Central memory CD8-positive, alpha-beta T cell (primary cell): ENCODE results near the gene SVIL.

Experiments used
- ATAC-seq: fragments of 150-1000 bp; cut with Tn5 transposase; replicated peaks from 2 replicates; pipeline ENCODE4 v1.10.0; 2022; ENCODE audit warnings: mild to moderate bottlenecking, moderate FRiP score, moderate number of reproducible peaks; ENCODE audit not compliant: poor library complexity, severe bottlenecking; ENCODE audit errors: extremely low read depth
- DNase-seq, 2 donors: peaks; one replicate each; pipeline ENCODE4 v3.0.0; 2021; ENCODE audit warnings: low spot score in 2 of 2
- H3K27ac Mint-ChIP-seq: one replicate; pipeline ENCODE4 v1.8.0; 2022; ENCODE audit warnings: low read depth, mild to moderate bottlenecking, moderate library complexity, mixed read lengths
- H3K27me3 Mint-ChIP-seq: one replicate; pipeline ENCODE4 v1.8.0; 2022; ENCODE audit warnings: mixed read lengths
- H3K36me3 Mint-ChIP-seq: one replicate; pipeline ENCODE4 v1.8.0; 2022; ENCODE audit warnings: mild to moderate bottlenecking, moderate library complexity, mixed read lengths; ENCODE audit not compliant: insufficient read depth
- H3K4me1 Mint-ChIP-seq: one replicate; pipeline ENCODE4 v1.8.0; 2022; ENCODE audit warnings: mixed read lengths
- H3K4me3 Mint-ChIP-seq: one replicate; pipeline ENCODE4 v1.8.0; 2022; ENCODE audit warnings: mild to moderate bottlenecking, moderate library complexity, mixed read lengths
- H3K9me3 Mint-ChIP-seq: one replicate; pipeline ENCODE4 v1.8.0; 2022; ENCODE audit warnings: mixed read lengths

The SVIL gene

GRCh38 chr10:29647478-29647877, 12.7 kb upstream of the SVIL start:
- H3K9me3 Mint-ChIP-seq: no peaks in the 10 kb centered on the region
- H3K4me1 Mint-ChIP-seq: peaks cover 44% of the 10 kb centered on the region
- H3K36me3 Mint-ChIP-seq: peaks cover 4% of the 10 kb centered on the region
- peak overlapping the region; percentile 23 for H3K4me3 Mint-ChIP-seq
- H3K27me3 Mint-ChIP-seq: no peaks in the 10 kb centered on the region
- no peak overlapping the region for H3K27ac Mint-ChIP-seq
- no peak for DNase-seq
- ATAC-seq: no peak

- peak overlapping the region; percentile 23 for H3K4me3 Mint-ChIP-seq
- peaks cover 41% of the 10 kb centered on the region for H3K4me1 Mint-ChIP-seq
- H3K36me3 Mint-ChIP-seq: peaks cover 4% of the 10 kb centered on the region
- H3K27ac Mint-ChIP-seq: no peak overlapping the region
- DNase-seq: no peak
- ATAC-seq: no peak
- no peaks in the 10 kb centered on the region for H3K9me3 Mint-ChIP-seq
- H3K27me3 Mint-ChIP-seq: no peaks in the 10 kb centered on the region
Measured at GRCh38 chr10:29646960-29647461, 12.2 kb upstream of the SVIL start.

- H3K4me3 Mint-ChIP-seq: no peak overlapping the region
- DNase-seq (no peak), ATAC-seq (no peak)
- H3K36me3 Mint-ChIP-seq: peaks cover 4% of the 10 kb centered on the region
- no peak overlapping the region for H3K27ac Mint-ChIP-seq
- H3K9me3 Mint-ChIP-seq: no peaks in the 10 kb centered on the region
- H3K27me3 Mint-ChIP-seq: no peaks in the 10 kb centered on the region
- peaks cover 34% of the 10 kb centered on the region for H3K4me1 Mint-ChIP-seq
Measured at GRCh38 chr10:29646238-29646902, 11.6 kb upstream of the SVIL start.

- H3K4me3 Mint-ChIP-seq: no peak overlapping the region
- no peak overlapping the region for H3K27ac Mint-ChIP-seq
- ATAC-seq (no peak), DNase-seq (no peak)
- peaks cover 4% of the 10 kb centered on the region for H3K36me3 Mint-ChIP-seq
- no peaks in the 10 kb centered on the region for H3K27me3 Mint-ChIP-seq
- no peaks in the 10 kb centered on the region for H3K9me3 Mint-ChIP-seq
- H3K4me1 Mint-ChIP-seq: peaks cover 27% of the 10 kb centered on the region
Measured at GRCh38 chr10:29643771-29644501, 9.2 kb upstream of the SVIL start.

GRCh38 chr10:29642990-29643389, 8.2 kb upstream of the SVIL start:
- H3K4me3 Mint-ChIP-seq: no peak overlapping the region
- peaks cover 2% of the 10 kb centered on the region for H3K36me3 Mint-ChIP-seq
- H3K9me3 Mint-ChIP-seq: no peaks in the 10 kb centered on the region
- DNase-seq: no peak
- peaks cover 19% of the 10 kb centered on the region for H3K4me1 Mint-ChIP-seq
- no peak overlapping the region for H3K27ac Mint-ChIP-seq
- no peak for ATAC-seq
- no peaks in the 10 kb centered on the region for H3K27me3 Mint-ChIP-seq

GRCh38 chr10:29637537-29637936, 2.8 kb upstream of the SVIL start:
- DNase-seq (no peak), ATAC-seq (no peak)
- H3K4me1 Mint-ChIP-seq: peaks cover 37% of the 10 kb centered on the region
- H3K9me3 Mint-ChIP-seq: no peaks in the 10 kb centered on the region
- H3K27ac Mint-ChIP-seq: no peak overlapping the region
- no peaks in the 10 kb centered on the region for H3K27me3 Mint-ChIP-seq
- H3K36me3 Mint-ChIP-seq: peaks cover 6% of the 10 kb centered on the region
- no peak overlapping the region for H3K4me3 Mint-ChIP-seq

GRCh38 chr10:29636178-29636577, 1.4 kb upstream of the SVIL start:
- Mint-ChIP-seq H3K4me3 (peak overlapping the region; percentile 31), H3K4me1 (peaks cover 39% of the 10 kb centered on the region), H3K9me3 (no peaks in the 10 kb centered on the region), H3K27ac (peak overlapping the region; percentile 92), H3K36me3 (peaks cover 6% of the 10 kb centered on the region), H3K27me3 (no peaks in the 10 kb centered on the region)
- peak; percentile 60 for ATAC-seq
- no peak for DNase-seq

GRCh38 chr10:29635711-29636144, 957 bp upstream of the SVIL start:
- Mint-ChIP-seq H3K9me3 (no peaks in the 10 kb centered on the region), H3K36me3 (peaks cover 6% of the 10 kb centered on the region), H3K4me1 (peaks cover 44% of the 10 kb centered on the region), H3K27ac (peak overlapping the region; percentile 92), H3K4me3 (peak overlapping the region; percentile 31), H3K27me3 (no peaks in the 10 kb centered on the region)
- DNase-seq: no peak
- ATAC-seq: peak; percentile 70

- H3K36me3 Mint-ChIP-seq: peaks cover 6% of the 10 kb centered on the region
- H3K27me3 Mint-ChIP-seq: no peaks in the 10 kb centered on the region
- ATAC-seq (no peak), DNase-seq (no peak)
- no peak overlapping the region for H3K4me3 Mint-ChIP-seq
- peaks cover 47% of the 10 kb centered on the region for H3K4me1 Mint-ChIP-seq
- no peak overlapping the region for H3K27ac Mint-ChIP-seq
- no peaks in the 10 kb centered on the region for H3K9me3 Mint-ChIP-seq
Measured at GRCh38 chr10:29634105-29634504, 666 bp downstream of the SVIL start.

- no peak for DNase-seq
- ATAC-seq: no peak
- peaks cover 34% of the 10 kb centered on the region for H3K4me1 Mint-ChIP-seq
- H3K36me3 Mint-ChIP-seq: peaks cover 6% of the 10 kb centered on the region
- no peaks in the 10 kb centered on the region for H3K9me3 Mint-ChIP-seq
- H3K4me3 Mint-ChIP-seq: no peak overlapping the region
- no peaks in the 10 kb centered on the region for H3K27me3 Mint-ChIP-seq
- H3K27ac Mint-ChIP-seq: no peak overlapping the region
Measured at GRCh38 chr10:29631049-29631339, 3.8 kb downstream of the SVIL start.

- DNase-seq (no peak), ATAC-seq (no peak)
- peaks cover 28% of the 10 kb centered on the region for H3K4me1 Mint-ChIP-seq
- no peak overlapping the region for H3K27ac Mint-ChIP-seq
- peaks cover 4% of the 10 kb centered on the region for H3K36me3 Mint-ChIP-seq
- H3K4me3 Mint-ChIP-seq: no peak overlapping the region
- no peaks in the 10 kb centered on the region for H3K27me3 Mint-ChIP-seq
- H3K9me3 Mint-ChIP-seq: no peaks in the 10 kb centered on the region
Measured at GRCh38 chr10:29630205-29631048, 4.3 kb downstream of the SVIL start.

GRCh38 chr10:29628912-29629526, 5.8 kb downstream of the SVIL start:
- H3K27me3 Mint-ChIP-seq: no peaks in the 10 kb centered on the region
- H3K9me3 Mint-ChIP-seq: no peaks in the 10 kb centered on the region
- DNase-seq: no peak
- H3K4me3 Mint-ChIP-seq: no peak overlapping the region
- H3K4me1 Mint-ChIP-seq: peaks cover 22% of the 10 kb centered on the region
- no peak for ATAC-seq
- H3K27ac Mint-ChIP-seq: no peak overlapping the region
- peaks cover 4% of the 10 kb centered on the region for H3K36me3 Mint-ChIP-seq
